Activated CD4-positive, CD25-positive, alpha-beta regulatory T cell treated with anti-CD3 and anti-CD28 coated beads, Interleukin-2, amount 50 U/mL, for 72 hours (primary cell): ENCODE data around the gene AFAP1L2.

ENCODE experiments used
- DNase-seq: peaks from one replicate; pipeline ENCODE4 v3.0.0; 2021

The AFAP1L2 gene

DNA sequence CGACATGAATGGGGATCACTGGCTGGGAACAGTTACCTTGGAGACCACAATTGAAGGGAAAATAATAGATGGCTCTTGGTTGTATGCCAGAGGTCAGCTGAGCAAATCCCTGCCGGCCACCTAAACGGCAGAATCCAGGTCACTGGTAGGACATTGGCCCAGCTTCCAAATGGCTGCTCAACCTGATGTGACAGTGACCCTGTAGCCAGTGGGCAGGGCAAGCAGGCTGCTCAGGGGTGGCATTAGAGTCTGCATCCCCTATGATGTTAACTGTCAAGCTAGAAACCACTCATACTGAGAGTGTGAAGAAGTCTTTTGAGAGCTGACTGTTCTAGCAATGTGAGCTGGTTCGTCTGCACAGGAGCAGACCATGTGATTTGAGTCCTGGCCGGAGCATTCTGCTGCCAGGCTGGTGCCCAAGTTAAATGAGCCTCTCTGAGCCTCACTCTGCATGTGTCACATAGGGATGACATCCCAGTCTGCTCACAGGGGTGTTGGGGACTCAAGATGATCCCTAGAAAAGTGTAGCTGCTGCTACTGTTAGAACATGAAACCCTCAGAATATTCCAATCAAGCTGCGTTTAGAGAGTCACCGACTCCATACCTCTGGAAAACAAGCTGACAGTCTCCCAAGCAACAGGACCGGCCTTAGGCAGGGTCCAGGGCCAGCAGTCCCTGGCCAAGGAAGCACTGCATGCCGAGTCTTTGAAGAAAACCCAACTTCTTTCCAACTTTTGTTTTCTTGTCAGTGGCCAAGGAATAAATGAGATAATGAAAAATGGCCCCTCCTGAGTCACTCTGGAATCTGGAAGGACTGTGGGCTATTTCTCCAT is 95.6 kb downstream of the AFAP1L2 start:
- DNase-seq, result no peak

DNA sequence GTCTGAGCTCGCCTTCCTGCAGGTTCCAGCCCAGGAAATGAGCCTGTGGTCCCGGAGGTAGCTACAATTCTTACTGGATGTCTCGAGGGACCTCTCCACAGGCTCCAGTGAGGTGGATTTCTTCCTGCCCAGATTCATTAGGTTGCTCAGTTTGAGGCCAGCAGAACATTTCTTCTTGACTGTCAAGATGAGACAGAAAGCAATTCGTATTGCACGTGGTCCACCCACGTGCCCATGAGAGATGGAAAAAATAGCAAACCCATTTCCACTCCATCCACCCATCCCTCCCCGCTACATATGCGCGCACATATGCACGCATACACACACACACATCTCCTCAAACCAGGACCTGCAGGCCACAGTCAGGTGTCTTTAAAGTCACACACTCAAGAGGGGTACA is 96.6 kb downstream of the AFAP1L2 start:
- no peak for DNase-seq

DNA sequence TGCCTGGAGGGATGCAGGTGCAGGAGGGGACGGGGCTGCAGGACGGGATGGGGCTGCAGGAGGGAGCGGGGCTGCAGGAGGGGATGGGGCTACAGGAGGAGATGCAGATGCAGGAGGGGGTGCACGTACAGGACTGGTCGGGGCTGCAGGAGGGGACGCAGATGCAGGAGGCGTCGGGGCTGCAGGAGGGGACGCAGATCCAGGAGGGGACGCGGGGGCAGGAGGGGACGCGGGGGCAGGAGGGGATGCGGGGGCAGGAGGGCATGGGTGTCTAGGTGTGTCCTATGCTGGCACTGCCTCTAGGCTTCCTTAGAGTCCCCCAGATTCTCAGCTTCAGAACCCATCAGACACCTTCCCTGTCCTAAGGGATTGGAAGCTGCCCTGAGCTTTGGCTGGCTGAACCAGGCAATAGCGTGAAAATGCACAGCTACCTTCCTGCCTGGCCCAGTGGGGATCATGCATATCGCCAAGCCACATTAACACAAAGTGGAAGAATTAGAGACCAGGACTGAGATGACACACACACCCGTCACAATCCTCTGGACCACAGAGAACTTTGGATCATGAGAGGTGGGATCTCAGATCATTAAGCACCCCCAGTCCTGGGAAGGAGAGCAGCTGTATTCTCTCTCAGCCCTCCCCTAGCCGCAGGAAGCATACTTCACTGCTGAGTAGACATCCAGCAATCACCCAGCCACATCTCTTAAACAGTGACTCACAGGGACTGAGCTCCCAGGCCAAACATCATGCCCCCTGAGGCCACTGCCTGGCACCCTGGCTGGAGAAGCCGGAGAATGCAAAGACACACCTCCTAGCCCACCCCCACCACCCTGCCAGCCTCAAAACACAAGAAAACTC is 98.0 kb downstream of the AFAP1L2 start:
- DNase-seq, result no peak

DNA sequence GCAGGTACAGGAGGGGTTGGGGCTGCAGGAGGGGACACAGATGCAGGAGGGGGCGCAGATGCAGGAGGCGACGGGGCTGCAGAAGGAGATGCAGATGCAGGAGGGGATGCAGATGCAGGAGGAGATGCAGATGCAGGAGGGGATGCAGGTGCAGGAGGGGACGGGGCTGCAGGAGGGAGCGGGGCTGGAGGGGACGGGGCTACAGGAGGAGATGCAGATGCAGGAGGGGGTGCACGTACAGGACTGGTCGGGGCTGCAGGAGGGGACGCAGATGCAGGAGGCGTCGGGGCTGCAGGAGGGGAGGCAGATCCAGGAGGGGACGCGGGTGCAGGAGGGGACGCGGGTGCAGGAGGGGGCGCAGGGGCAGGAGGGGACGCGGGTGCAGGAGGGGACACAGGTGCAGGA is 98.8 kb downstream of the AFAP1L2 start:
- DNase-seq, result no peak

DNA sequence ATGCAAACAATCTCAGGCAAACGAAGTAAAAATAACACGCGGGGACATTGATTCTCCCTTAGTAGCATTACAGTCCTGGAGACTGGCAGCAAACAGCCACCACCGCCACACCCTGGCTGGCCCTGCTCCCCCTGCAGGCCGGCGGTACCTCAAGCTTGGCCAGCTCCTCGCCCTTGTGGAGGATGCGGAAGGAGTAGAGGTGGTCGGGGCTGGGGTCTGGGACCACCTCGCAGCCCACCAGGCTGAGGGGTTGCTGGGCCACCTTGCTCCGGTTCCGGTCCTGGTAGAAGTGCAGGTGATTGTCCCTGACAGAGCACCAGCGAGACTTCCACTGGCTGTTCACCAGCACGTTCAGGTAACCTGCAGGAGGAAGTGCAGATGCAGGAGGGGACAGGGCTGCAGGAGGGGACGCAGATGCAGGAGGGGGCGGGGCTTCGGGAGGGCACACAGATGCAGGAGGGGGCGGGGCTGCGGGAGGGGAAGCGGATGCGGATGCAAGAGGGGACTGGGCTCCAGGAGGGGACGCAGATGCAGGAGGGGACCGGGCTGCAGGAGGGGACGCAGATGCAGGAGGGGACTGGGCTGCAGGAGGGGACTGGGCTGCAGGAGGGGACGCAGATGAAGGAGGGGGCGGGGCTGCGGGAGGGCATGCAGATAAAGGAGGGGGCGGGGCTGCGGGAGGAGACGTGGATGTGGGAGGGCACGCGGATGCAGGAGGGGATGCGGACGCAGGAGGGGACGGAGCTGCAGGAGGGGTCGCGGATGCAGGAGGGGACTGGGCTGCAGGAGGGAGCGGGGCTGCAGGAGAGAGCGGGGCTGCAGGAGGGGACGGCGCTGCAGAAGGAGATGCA is 99.5 kb downstream of the AFAP1L2 start:
- DNase-seq, result peak; percentile 56

DNA sequence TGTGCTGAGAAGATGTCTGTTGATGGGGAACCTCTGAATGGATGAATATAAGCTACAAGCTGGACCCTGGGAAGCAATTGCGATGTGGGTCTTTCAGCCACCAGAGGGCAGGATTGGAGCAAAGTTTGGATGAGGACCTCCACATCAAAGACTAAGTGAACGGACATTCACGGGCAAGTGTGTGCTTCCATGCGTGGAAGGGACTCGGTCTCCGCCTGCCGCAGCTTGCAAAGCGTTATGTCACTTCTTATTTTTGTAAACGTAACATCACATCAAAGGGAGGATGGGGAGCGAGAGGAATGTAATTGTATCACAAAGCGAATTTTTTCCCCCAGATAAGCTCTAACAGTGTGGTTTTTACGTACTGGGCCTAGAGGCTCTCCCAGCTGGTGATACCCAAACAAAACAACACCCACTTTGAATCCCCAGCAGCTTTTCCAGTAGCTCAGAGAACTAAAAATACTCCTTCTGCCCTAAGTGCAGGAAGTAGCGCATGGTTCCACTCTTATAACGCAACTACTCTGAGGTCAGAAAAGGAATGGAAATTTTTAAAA is 100.2 kb downstream of the AFAP1L2 start:
- peak; percentile 65 for DNase-seq

DNA sequence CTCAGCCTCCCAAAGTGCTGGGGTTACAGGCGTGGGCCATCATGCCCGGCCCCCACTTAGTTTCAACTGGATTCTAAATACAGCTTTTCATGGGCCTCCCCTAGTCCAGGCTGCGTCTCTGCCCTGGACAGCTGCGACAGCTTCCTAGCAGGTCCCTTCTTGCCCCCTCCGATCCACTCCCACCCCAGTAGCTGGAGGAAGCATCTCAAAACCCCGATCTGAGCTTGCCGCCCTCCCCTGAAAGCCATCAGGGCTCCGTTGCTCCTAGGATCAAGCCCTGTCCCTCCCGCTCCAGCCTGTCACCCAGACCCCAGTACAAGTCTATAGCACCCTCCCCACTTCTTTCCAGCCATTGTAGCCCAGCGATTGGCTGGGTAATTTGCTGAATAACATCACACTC is 100.7 kb downstream of the AFAP1L2 start:
- no peak for DNase-seq

DNA sequence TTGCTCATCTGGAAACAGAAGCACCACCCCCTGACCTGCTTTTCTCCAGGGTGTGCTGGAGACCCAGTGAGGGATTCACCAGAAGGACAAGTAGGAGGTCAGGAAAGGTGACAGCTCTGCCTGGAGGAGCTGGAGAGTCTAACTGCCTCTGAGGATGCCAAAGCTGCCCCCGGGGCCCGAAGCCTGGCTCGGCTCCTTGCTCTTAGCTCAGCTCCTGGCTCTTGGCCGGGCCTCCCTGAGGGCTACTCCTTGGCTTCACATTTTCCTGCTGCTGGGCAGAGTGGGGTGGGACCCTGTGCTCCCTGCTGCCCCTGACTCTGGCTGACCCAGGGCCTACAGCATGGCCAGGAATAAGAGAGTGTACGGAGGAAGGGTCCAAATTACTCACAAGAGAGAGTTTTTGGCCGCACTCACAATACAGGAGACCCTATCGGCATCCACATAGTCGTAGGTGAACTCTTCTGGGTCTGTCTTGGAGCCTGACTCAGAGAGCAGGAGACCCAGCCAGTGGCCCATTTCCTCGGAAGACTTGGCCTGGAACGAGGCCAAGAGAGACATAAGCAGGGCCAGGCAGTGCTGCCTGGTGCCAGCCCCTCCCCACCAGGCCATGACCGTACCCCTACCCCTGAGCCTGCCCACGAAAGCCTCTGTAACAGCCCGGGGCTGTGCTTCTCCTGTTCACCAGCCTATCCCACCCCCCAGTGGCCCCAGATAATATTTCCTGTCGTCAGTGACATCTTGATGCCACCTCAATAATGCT is 102.2 kb downstream of the AFAP1L2 start:
- DNase-seq, result no peak

DNA sequence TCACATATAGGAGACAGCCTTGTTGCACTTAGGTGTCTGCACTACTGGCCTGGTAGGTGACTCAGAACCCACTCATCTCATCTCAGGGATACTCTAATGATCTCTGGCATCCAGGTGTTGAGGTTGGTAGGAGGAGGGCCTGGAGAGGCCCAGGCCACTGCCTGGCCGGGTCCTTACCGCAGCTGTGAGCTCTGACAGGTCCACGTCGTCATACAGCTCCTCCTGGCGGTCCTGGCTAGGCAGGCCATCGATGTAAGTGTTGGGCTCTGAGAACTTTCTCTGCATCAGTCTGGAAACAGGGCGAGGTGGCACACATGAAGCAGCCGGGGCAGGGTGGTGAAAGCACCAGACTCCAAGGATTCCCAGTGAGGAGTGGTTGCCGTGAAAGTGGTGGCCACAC is 103.1 kb downstream of the AFAP1L2 start:
- no peak for DNase-seq

DNA sequence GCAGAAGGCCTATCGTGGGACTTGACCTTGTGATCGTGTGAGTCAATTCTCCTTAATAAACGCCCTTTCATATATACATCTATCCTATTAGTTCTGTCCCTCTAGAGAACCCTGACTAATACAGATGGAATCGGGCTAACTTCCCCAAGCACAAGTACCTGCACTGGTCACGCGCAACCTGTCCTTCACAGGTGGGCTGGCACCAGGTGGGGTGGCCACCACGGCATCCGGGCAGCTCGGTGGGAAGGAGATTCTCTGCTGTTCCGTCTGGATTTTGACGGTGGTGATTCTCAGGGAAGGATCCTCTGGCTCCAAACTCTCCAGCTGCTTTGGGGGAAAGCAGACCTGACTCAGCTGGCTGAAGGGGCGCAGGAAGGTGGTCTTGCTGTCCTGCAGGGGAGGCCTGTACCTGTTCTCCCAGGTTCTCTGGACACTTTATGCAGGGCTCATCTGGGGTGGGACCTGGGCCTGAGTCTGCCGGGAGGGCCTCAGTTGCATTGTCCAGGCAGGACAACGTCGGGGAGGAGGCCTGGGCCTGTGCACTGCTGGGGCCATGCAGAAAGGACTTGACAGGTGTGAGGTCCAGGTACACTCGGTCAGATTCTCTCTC is 104.2 kb downstream of the AFAP1L2 start:
- no peak for DNase-seq

DNA sequence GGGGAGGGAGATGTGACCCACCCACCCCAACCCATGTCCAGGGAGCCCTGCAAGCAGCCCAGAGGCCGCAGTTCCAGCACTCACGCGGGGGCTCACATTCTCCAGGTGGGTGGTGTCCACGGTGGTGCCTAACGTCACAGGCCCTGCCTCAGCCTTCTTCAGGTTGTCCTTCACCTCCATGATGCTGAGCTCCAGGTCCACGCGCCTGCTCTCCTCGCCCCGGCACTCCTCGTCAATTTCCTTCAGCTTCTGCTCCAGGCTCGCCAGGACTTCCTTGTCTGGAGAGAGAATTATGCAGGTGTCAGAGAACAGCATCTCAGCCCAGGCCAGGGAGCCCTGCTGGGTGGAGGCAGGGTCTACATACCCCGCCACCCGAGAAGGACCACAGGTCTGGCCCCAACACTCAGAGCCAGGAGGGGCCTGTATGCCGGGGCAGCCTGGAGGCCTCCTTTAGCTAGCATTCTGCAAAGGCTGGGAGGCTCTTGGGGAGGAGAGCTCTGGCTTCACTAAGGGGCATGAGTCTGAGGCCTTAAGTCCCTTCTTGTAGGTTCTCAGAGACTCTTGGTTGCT is 107.1 kb downstream of the AFAP1L2 start:
- DNase-seq, result no peak

DNA sequence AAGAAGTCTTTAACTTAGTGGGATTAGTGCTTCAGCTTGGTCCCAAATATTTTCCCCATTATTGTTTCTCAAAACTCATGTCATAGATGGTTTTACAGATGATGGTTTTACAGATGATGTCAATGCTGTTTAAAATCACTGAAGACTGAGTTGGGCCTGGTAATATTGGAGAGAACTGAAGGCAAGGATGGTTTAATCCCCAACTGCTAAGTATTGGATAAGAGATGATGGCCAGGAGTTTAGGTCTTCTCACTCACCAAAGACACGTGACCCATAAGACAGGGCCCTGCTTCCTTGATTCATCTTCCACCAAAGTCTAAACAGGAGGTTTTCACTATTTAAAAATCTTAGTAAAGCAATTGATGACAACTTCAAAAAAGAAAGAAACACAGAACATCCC is 108.9 kb downstream of the AFAP1L2 start:
- DNase-seq, result no peak

DNA sequence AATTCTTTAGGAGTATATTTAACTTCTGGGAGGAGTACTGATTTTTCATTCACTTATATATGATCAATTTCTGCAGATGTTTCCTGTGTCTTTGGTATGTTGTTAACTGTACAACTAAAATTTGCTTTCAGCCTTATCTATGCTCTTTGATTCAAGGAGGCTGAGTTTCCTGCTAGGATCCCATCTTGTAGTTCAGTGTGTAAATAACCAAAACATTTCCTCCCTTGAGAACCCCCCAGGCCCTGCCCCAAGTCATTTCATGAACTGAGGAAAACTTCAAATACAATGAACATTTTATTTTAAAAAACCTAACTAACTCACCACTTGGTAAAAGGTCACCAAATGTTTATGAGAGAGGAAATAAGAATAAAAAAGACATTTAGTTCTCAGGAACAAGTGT is 109.8 kb downstream of the AFAP1L2 start:
- DNase-seq, result no peak

DNA sequence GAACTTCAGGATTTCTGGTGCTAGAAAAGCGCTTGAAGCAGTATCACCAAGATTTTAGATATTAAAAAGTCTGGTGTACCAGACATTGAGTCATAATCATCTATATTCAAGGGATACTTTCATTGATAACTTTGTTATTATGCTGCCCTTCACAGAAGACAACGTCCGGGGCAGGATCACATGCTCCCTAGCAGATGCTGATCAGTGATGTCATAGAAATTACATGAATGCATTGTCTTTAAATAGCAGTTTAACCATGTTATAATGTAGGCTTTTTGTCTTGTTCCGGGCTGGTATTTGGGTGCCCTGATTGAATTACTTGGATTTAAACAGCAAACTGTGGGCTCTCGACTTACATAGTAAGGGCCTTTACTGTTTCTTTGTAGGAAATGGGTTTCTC is 111.2 kb downstream of the AFAP1L2 start:
- no peak for DNase-seq

DNA sequence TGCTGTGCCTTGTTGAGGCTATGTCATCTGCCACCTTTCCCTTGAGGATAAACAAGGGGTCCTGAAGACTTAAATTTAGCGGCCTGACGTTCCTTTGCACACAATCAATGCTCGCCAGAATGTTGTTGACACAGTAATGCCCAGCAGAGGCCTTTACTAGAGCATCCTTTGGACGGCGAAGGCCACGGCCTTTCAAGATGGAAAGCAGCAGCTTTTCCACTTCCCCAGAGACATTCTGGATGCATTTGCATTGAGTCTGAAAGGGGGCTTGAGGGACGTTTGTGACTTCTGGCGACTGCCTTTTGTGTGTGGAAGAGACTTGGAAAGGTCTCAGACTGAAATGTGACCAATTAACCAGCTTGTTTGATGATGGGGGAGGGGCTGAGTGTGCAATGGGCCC is 112.8 kb downstream of the AFAP1L2 start:
- no peak for DNase-seq

DNA sequence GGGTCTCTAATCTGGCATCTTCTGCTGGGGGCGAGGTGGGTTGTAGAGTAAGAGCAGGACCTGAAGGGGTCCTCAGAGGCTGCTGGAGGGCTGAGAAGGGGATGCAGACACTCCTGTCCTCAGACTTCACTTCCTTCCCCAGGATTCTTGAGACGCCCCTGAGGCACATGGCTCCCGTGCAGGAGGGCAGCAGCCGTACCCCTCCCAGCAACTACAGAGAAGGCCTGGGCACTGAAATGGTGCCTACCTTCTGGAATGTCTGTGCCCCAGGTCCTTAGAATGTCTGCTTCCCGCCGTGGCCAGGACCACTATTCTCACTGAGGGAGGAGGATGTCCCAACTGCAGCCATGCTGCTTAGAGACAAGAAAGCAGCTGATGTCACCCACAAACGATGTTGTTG is 113.2 kb downstream of the AFAP1L2 start:
- DNase-seq, result no peak

DNA sequence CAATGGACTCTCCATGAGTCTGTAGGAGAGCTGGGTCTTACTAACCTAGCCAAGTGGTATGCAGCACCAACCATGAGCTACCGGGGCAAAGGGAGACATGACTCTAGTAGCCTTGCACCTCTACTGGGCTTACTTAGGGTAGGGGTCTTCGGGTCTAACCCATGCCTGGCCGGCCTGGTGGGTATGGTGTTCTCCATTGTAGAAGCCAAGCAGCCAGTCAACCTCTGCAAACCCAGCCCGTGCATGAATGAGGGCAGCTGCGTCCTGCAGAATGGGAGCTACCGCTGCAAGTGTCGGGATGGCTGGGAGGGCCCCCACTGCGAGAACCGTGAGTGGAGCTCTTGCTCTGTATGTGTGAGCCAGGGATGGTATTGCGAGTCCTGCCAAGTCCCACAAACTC is 114.3 kb downstream of the AFAP1L2 start:
- no peak for DNase-seq

DNA sequence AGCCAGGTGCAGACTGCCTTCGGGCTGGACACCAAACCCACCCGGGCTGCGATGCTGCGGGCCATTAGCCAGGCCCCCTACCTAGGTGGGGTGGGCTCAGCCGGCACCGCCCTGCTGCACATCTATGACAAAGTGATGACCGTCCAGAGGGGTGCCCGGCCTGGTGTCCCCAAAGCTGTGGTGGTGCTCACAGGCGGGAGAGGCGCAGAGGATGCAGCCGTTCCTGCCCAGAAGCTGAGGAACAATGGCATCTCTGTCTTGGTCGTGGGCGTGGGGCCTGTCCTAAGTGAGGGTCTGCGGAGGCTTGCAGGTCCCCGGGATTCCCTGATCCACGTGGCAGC is 115.2 kb downstream of the AFAP1L2 start:
- DNase-seq, result no peak

DNA sequence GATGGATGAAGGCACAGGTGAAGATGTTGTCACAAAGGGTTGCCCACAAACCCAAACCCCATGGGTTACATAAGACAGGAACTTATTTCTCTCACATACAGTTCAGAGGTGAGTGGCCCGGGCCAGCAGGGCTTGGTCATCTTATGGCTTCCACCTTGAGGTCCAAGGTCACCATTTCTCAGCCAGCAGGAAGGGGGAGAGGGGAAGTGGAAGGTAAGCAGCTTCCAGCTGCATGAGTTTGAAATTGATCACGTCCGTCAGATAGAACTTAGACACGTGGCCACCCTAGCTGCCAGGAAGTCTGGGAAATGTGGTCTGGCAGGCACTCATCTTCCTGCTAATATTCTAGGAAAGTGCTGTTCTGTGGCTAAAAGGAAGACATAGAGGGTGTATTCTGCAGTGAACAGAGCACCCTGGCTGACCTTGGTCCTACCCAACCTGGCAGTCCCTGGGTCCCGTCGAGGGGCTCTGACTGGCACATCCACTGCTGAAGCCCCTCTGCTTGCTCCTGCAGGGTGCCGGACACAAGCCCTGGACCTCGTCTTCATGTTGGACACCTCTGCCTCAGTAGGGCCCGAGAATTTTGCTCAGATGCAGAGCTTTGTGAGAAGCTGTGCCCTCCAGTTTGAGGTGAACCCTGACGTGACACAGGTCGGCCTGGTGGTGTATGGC is 115.7 kb downstream of the AFAP1L2 start:
- no peak for DNase-seq

DNA sequence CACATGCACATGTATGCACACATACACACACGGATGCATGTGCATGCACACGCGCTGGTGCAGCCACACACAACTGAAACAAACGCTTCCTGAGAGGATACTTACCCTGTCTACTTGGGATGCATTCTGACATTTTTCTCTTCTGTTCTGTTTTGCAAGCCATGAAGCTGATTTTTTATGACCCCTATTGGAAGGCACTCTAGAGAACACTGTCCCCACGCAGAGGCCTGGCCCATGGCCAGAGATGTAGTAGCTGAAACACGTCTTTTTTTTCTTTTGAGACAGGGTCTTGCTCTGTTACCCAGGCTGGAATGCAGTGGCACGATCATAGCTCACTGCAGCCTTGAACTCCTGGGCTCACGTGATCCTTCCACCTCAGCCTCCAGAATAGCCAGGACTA is 117.4 kb downstream of the AFAP1L2 start:
- DNase-seq, result no peak

DNA sequence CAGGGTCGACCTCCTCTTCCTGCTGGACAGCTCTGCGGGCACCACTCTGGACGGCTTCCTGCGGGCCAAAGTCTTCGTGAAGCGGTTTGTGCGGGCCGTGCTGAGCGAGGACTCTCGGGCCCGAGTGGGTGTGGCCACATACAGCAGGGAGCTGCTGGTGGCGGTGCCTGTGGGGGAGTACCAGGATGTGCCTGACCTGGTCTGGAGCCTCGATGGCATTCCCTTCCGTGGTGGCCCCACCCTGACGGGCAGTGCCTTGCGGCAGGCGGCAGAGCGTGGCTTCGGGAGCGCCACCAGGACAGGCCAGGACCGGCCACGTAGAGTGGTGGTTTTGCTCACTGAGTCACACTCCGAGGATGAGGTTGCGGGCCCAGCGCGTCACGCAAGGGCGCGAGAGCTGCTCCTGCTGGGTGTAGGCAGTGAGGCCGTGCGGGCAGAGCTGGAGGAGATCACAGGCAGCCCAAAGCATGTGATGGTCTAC is 118.3 kb downstream of the AFAP1L2 start:
- no peak for DNase-seq
